NCI-H2171 treated with DMSO at 0.1 percent for 48 hours (cell line): Measurements from ENCODE around the gene TRIM39.
"Not testable (repeated sequence)": the region's sequence is repeated elsewhere in the genome, so short reads cannot be mapped to it uniquely, and the experiment has no call there.

Experiments used
- DNase-seq: peaks from one replicate; lab custom pipeline; 2025; lab: John Stamatoyannopoulos, UW

TRIM39 gene

GRCh38 chr6:30326526-30327231, at the start of gene TRIM39:
Gene TRIM39, plus strand, starts transcription at chr6:30326927. Its CDS starts 2,391 bp downstream, at chr6:30329318.
- peak; percentile 85 for DNase-seq

- not testable (repeated sequence) for DNase-seq
Measured at GRCh38 chr6:30280988-30281387, 45.7 kb upstream of the TRIM39 start.

- DNase-seq: no peak
Measured at GRCh38 chr6:30282522-30282921, 44.2 kb upstream of the TRIM39 start.

- no peak for DNase-seq
Measured at GRCh38 chr6:30283761-30284160, 43.0 kb upstream of the TRIM39 start.

GRCh38 chr6:30287139-30287538, 39.6 kb upstream of the TRIM39 start:
- no peak for DNase-seq

GRCh38 chr6:30295837-30296236, 30.9 kb upstream of the TRIM39 start:
- DNase-seq: no peak

GRCh38 chr6:30304002-30304401, 22.7 kb upstream of the TRIM39 start:
- no peak for DNase-seq

GRCh38 chr6:30311101-30311500, 15.6 kb upstream of the TRIM39 start:
- no peak for DNase-seq

GRCh38 chr6:30311671-30312070, 15.1 kb upstream of the TRIM39 start:
- DNase-seq: no peak

GRCh38 chr6:30312266-30312665, 14.5 kb upstream of the TRIM39 start:
- DNase-seq: no peak

- no peak for DNase-seq
Measured at GRCh38 chr6:30312676-30313321, 13.9 kb upstream of the TRIM39 start.

- no peak for DNase-seq
Measured at GRCh38 chr6:30315156-30315555, 11.6 kb upstream of the TRIM39 start.

GRCh38 chr6:30317913-30318589, 8.7 kb upstream of the TRIM39 start:
- DNase-seq: no peak

- DNase-seq: no peak
Measured at GRCh38 chr6:30319146-30319835, 7.4 kb upstream of the TRIM39 start.

GRCh38 chr6:30321692-30322388, 4.9 kb upstream of the TRIM39 start:
- no peak for DNase-seq

GRCh38 chr6:30322527-30323501, 3.9 kb upstream of the TRIM39 start:
- DNase-seq: no peak

GRCh38 chr6:30323806-30324205, 2.9 kb upstream of the TRIM39 start:
- no peak for DNase-seq

- no peak for DNase-seq
Measured at GRCh38 chr6:30325150-30325872, 1.4 kb upstream of the TRIM39 start.

- DNase-seq: peak; percentile 80
Measured at GRCh38 chr6:30325873-30326525, 728 bp upstream of the TRIM39 start.
